ENCODE data around the gene ITPKA.

DNA sequence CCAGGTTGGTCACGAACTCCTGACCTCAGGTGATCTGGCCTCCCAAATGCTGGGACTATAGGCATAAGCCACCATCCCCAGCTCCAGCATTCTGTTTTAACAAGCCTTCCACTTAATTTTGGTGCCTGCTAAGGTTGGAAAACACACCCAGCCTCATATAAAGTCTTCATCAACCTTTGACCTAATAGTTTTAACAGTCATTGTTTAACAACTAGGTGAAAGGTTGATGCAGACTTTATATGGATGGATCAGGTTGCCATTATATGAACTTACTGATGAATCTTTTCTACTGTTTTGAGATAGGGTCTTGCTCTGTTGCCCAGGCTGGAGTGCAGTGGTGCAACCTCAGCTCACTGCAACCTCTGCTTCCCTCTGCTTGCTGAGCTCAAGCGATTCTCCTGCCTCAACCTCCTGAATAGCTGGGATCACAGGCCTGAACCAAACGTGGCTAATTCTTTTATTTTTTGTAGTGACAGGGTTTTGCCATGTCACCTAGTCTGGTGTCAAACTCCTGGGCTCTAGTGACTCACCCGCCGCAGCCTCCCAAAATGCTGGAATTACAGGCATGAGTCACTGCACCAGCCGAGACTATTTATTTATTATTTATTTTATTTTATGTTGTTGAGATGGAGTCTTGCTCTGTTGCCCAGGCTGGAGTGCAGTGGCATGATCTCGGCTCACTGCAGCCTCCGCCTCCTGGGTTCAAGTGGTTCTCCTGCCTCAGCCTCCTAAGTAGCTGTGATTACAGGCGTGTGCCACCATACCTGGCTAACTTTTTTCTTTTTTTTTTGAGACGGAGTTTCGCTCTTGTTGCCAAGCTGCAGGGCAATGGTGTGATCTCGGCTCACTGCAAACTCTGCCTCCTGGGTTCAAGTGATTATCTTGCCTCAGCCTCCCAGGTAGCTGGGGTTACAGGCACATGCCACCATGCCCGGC lies 53.4 kb downstream of the ITPKA start:
- TF ChIP-seq, protein P1, sequence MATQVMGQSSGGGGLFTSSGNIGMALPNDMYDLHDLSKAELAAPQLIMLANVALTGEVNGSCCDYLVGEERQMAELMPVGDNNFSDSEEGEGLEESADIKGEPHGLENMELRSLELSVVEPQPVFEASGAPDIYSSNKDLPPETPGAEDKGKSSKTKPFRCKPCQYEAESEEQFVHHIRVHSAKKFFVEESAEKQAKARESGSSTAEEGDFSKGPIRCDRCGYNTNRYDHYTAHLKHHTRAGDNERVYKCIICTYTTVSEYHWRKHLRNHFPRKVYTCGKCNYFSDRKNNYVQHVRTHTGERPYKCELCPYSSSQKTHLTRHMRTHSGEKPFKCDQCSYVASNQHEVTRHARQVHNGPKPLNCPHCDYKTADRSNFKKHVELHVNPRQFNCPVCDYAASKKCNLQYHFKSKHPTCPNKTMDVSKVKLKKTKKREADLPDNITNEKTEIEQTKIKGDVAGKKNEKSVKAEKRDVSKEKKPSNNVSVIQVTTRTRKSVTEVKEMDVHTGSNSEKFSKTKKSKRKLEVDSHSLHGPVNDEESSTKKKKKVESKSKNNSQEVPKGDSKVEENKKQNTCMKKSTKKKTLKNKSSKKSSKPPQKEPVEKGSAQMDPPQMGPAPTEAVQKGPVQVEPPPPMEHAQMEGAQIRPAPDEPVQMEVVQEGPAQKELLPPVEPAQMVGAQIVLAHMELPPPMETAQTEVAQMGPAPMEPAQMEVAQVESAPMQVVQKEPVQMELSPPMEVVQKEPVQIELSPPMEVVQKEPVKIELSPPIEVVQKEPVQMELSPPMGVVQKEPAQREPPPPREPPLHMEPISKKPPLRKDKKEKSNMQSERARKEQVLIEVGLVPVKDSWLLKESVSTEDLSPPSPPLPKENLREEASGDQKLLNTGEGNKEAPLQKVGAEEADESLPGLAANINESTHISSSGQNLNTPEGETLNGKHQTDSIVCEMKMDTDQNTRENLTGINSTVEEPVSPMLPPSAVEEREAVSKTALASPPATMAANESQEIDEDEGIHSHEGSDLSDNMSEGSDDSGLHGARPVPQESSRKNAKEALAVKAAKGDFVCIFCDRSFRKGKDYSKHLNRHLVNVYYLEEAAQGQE (IDR thresholded peaks at IDR 0.05; ENCODE audit: insufficient read depth in 1 of 2, low read depth in 2 of 2, low read length in 2 of 2) = no peak
- no peak for TF ChIP-seq SIN3A (IDR thresholded peaks at IDR 0.05; ENCODE audit: borderline replicate concordance, insufficient read depth, low read length)
- TF ChIP-seq POLR2AphosphoS5 (IDR thresholded peaks at IDR 0.05; ENCODE audit: low read depth, low read length) = no peak
